Measurements from ENCODE around the gene ORC6.

DNA sequence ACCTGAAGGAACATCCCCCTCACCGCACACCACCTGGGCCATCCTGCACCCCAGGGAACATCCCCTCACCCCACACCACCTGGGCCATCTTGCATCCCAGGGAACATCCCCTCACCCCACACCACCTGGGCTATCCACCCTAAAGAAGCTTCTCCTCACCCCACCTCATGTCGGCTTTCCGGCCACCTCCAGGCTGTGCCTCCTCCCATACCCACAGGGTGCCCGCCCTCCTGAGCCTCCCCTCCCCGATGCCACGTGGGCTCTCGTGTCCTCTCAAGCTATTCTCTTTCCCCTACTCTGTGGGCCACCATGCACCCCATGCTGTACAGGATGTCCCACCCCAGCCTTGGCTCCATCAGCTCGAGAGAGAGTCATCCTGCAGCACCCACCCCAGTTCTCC is 40.7 kb downstream of the ORC6 start:
- TF ChIP-seq, protein P1, sequence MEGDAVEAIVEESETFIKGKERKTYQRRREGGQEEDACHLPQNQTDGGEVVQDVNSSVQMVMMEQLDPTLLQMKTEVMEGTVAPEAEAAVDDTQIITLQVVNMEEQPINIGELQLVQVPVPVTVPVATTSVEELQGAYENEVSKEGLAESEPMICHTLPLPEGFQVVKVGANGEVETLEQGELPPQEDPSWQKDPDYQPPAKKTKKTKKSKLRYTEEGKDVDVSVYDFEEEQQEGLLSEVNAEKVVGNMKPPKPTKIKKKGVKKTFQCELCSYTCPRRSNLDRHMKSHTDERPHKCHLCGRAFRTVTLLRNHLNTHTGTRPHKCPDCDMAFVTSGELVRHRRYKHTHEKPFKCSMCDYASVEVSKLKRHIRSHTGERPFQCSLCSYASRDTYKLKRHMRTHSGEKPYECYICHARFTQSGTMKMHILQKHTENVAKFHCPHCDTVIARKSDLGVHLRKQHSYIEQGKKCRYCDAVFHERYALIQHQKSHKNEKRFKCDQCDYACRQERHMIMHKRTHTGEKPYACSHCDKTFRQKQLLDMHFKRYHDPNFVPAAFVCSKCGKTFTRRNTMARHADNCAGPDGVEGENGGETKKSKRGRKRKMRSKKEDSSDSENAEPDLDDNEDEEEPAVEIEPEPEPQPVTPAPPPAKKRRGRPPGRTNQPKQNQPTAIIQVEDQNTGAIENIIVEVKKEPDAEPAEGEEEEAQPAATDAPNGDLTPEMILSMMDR (IDR thresholded peaks at IDR 0.05): no peak
- TF ChIP-seq POLR2A (IDR thresholded peaks at IDR 0.05): no peak

All from esophagus squamous epithelium (tissue), 4 donors.